SK-N-SH (cell line): ENCODE measurements around the gene TMPRSS9.

Source experiments
- CTCF ChIP-seq: fragments of 200-600 bp; sonication (generic); IDR thresholded peaks from 2 replicates; pipeline ENCODE4 v1.6.1; 2017; ENCODE audit warnings: antibody characterized with exemption, mild to moderate bottlenecking, moderate library complexity
- ELF1 ChIP-seq: IDR thresholded peaks from 2 replicates; pipeline ENCODE4 v1.4.0; 2012
- EP300 ChIP-seq, 2 experiments: IDR thresholded peaks; 2 replicates each; pipeline versions ENCODE4 v1.4.0 to v1.6.1; 2012; ENCODE audit warnings: borderline replicate concordance in 1 of 2, low read depth in 1 of 2, low read length in 1 of 2
- EZH2phosphoT487 ChIP-seq: fragments of 200-600 bp; sonication (generic); IDR thresholded peaks from 2 replicates; pipeline ENCODE4 v1.6.1; 2017; ENCODE audit warnings: low read depth, mixed run types, mild to moderate bottlenecking, antibody characterized with exemption, moderate library complexity, borderline replicate concordance
- FOXM1 ChIP-seq: IDR thresholded peaks from 2 replicates; pipeline ENCODE4 v1.4.0; 2012; ENCODE audit warnings: low read depth, mild to moderate bottlenecking
- MXI1 ChIP-seq: IDR thresholded peaks from 2 replicates; pipeline ENCODE4 v1.6.1; 2012; ENCODE audit warnings: mild to moderate bottlenecking, low read depth, low read length, improper control_type of control experiment
- POLR2AphosphoS5 ChIP-seq: IDR thresholded peaks from 2 replicates; pipeline ENCODE4 v1.6.1; 2012; ENCODE audit warnings: low read depth, low read length
- RFX5 ChIP-seq: IDR thresholded peaks from 2 replicates; pipeline ENCODE4 v1.6.1; 2012; ENCODE audit warnings: mild to moderate bottlenecking, improper control_type of control experiment, low read length
- RXRA ChIP-seq: IDR thresholded peaks from 2 replicates; pipeline ENCODE4 v1.4.0; 2012; ENCODE audit warnings: low read depth, mild to moderate bottlenecking, borderline replicate concordance
- SIN3A ChIP-seq: IDR thresholded peaks from 2 replicates; pipeline ENCODE4 v1.6.1; 2012; ENCODE audit warnings: low read depth, mild to moderate bottlenecking, low read length, moderate library complexity, borderline replicate concordance

- 0 out of 2 replicates have a peak, but pooled peaks have one; percentile 7 for TF ChIP-seq MXI1
- no peak for TF ChIP-seq POLR2AphosphoS5
- TF ChIP-seq EP300 (IDR thresholded peaks at IDR 0.05; ENCODE audit: borderline replicate concordance in 1 of 2, low read depth in 1 of 2, low read length in 1 of 2), result peak in 1 of 2 experiments; percentile 24; a peak in 1 of 4 replicates
- no peak for TF ChIP-seq FOXM1
- TF ChIP-seq RXRA, result peak; percentile 46; the same call in 1 of the 2 replicates
- TF ChIP-seq RFX5, result no peak
- TF ChIP-seq EZH2phosphoT487, result no peak
- peak; percentile 87 for TF ChIP-seq CTCF
- TF ChIP-seq ELF1, result no peak
- peak; percentile 51; the same call in 1 of the 2 replicates for TF ChIP-seq SIN3A
Measured at GRCh38 chr19:2474232-2475017, 114.4 kb downstream of the TMPRSS9 start.
